ENCODE measurements around the gene GIGYF2. TPM values are rescaled to one million over a fixed set of nuclear protein-coding genes. Genes with fewer than 3 reads are reported as not detected.
A peak's percentile ranks its signal among the peaks of the same experiment; 100 is the strongest.

The GIGYF2 gene
- total and polyA plus RNA-seq, 2 of the 13 experiments (the other 11 are each of a cell fraction or from before 2014, with no cell fraction given): 44.9 to 73.5 TPM

DNA sequence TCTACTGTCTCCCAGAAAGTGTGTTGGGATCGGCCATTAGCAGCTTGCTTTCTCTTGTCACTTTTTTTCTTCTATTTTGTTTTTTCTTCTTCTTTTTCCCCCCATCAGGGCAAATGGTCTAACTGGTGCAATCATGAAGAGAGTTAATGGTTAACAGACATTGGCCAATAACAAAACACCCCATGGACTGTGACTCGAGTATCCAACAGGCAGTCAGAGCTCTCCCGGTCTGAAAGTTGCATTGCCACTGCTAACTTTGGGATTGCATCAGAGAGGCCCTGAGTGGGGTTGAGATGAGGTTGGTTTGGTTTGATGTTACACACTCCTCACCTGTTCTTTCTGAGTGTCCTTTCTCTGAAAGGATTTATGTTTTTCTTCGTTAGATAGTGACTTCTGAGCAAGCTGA is 160.0 kb downstream of the GIGYF2 start (continued):
- TF ChIP-seq, protein P1, sequence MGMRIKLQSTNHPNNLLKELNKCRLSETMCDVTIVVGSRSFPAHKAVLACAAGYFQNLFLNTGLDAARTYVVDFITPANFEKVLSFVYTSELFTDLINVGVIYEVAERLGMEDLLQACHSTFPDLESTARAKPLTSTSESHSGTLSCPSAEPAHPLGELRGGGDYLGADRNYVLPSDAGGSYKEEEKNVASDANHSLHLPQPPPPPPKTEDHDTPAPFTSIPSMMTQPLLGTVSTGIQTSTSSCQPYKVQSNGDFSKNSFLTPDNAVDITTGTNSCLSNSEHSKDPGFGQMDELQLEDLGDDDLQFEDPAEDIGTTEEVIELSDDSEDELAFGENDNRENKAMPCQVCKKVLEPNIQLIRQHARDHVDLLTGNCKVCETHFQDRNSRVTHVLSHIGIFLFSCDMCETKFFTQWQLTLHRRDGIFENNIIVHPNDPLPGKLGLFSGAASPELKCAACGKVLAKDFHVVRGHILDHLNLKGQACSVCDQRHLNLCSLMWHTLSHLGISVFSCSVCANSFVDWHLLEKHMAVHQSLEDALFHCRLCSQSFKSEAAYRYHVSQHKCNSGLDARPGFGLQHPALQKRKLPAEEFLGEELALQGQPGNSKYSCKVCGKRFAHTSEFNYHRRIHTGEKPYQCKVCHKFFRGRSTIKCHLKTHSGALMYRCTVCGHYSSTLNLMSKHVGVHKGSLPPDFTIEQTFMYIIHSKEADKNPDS (CRISPR knock-in tag; IDR thresholded peaks at IDR 0.05): peak; percentile 60; the same call in 1 of the 2 replicates
- TF ChIP-seq PHF21A (CRISPR knock-in tag; IDR thresholded peaks at IDR 0.05) (peak; percentile 81), ZNF530 (CRISPR knock-in tag; IDR thresholded peaks at IDR 0.05; ENCODE audit: low read depth) (no peak), ZNF720 (CRISPR knock-in tag; IDR thresholded peaks at IDR 0.05) (no peak), MTA1 (CRISPR knock-in tag; IDR thresholded peaks at IDR 0.05; ENCODE audit: borderline replicate concordance) (no peak), MED8 (CRISPR knock-in tag; IDR thresholded peaks at IDR 0.05; ENCODE audit: insufficient replicate concordance) (no peak), ZNF260 (CRISPR knock-in tag; IDR thresholded peaks at IDR 0.05; ENCODE audit: borderline replicate concordance, low read depth) (no peak), KLF16 (CRISPR knock-in tag; IDR thresholded peaks at IDR 0.05) (peak in 1 of 2 experiments; percentile 96; a peak in 2 of 4 replicates), ZMYM4 (CRISPR knock-in tag; IDR thresholded peaks at IDR 0.05) (peak; percentile 95), TMF1 (CRISPR knock-in tag; IDR thresholded peaks at IDR 0.05; ENCODE audit: low read depth) (no peak), ZSCAN30 (CRISPR knock-in tag; IDR thresholded peaks at IDR 0.05) (no peak), HCFC1 (IDR thresholded peaks at IDR 0.05; ENCODE audit: low read depth, low read length) (no peak)
- TF ChIP-seq, protein P2, sequence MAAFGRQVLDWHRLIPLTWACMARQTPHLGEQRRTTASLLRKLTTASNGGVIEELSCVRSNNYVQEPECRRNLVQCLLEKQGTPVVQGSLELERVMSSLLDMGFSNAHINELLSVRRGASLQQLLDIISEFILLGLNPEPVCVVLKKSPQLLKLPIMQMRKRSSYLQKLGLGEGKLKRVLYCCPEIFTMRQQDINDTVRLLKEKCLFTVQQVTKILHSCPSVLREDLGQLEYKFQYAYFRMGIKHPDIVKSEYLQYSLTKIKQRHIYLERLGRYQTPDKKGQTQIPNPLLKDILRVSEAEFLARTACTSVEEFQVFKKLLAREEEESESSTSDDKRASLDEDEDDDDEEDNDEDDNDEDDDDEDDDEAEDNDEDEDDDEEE (CRISPR knock-in tag; IDR thresholded peaks at IDR 0.05): no peak
- TF ChIP-seq, protein P3, sequence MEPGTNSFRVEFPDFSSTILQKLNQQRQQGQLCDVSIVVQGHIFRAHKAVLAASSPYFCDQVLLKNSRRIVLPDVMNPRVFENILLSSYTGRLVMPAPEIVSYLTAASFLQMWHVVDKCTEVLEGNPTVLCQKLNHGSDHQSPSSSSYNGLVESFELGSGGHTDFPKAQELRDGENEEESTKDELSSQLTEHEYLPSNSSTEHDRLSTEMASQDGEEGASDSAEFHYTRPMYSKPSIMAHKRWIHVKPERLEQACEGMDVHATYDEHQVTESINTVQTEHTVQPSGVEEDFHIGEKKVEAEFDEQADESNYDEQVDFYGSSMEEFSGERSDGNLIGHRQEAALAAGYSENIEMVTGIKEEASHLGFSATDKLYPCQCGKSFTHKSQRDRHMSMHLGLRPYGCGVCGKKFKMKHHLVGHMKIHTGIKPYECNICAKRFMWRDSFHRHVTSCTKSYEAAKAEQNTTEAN (CRISPR knock-in tag; conservative IDR thresholded peaks at IDR 0.05): peak; percentile 53; the same call in 1 of the 2 replicates
- TF ChIP-seq, protein P4, sequence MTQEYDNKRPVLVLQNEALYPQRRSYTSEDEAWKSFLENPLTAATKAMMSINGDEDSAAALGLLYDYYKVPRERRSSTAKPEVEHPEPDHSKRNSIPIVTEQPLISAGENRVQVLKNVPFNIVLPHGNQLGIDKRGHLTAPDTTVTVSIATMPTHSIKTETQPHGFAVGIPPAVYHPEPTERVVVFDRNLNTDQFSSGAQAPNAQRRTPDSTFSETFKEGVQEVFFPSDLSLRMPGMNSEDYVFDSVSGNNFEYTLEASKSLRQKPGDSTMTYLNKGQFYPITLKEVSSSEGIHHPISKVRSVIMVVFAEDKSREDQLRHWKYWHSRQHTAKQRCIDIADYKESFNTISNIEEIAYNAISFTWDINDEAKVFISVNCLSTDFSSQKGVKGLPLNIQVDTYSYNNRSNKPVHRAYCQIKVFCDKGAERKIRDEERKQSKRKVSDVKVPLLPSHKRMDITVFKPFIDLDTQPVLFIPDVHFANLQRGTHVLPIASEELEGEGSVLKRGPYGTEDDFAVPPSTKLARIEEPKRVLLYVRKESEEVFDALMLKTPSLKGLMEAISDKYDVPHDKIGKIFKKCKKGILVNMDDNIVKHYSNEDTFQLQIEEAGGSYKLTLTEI (CRISPR knock-in tag; conservative IDR thresholded peaks at IDR 0.05): no peak
- TF ChIP-seq, protein P5, sequence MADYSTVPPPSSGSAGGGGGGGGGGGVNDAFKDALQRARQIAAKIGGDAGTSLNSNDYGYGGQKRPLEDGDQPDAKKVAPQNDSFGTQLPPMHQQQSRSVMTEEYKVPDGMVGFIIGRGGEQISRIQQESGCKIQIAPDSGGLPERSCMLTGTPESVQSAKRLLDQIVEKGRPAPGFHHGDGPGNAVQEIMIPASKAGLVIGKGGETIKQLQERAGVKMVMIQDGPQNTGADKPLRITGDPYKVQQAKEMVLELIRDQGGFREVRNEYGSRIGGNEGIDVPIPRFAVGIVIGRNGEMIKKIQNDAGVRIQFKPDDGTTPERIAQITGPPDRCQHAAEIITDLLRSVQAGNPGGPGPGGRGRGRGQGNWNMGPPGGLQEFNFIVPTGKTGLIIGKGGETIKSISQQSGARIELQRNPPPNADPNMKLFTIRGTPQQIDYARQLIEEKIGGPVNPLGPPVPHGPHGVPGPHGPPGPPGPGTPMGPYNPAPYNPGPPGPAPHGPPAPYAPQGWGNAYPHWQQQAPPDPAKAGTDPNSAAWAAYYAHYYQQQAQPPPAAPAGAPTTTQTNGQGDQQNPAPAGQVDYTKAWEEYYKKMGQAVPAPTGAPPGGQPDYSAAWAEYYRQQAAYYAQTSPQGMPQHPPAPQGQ (CRISPR knock-in tag; IDR thresholded peaks at IDR 0.05; ENCODE audit: borderline replicate concordance): no peak
- TF ChIP-seq, protein P6, sequence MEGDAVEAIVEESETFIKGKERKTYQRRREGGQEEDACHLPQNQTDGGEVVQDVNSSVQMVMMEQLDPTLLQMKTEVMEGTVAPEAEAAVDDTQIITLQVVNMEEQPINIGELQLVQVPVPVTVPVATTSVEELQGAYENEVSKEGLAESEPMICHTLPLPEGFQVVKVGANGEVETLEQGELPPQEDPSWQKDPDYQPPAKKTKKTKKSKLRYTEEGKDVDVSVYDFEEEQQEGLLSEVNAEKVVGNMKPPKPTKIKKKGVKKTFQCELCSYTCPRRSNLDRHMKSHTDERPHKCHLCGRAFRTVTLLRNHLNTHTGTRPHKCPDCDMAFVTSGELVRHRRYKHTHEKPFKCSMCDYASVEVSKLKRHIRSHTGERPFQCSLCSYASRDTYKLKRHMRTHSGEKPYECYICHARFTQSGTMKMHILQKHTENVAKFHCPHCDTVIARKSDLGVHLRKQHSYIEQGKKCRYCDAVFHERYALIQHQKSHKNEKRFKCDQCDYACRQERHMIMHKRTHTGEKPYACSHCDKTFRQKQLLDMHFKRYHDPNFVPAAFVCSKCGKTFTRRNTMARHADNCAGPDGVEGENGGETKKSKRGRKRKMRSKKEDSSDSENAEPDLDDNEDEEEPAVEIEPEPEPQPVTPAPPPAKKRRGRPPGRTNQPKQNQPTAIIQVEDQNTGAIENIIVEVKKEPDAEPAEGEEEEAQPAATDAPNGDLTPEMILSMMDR (CRISPR knock-in tag; IDR thresholded peaks at IDR 0.05): 0 out of 2 replicates have a peak, but pooled peaks have one; percentile 22
- TF ChIP-seq, protein P7, sequence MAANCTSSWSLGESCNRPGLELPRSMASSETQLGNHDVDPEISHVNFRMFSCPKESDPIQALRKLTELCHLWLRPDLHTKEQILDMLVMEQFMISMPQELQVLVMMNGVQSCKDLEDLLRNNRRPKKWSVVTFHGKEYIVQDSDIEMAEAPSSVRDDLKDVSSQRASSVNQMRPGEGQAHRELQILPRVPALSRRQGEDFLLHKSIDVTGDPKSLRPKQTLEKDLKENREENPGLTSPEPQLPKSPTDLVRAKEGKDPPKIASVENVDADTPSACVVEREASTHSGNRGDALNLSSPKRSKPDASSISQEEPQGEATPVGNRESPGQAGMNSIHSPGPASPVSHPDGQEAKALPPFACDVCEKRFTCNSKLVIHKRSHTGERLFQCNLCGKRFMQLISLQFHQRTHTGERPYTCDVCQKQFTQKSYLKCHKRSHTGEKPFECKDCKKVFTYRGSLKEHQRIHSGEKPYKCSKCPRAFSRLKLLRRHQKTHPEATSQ (CRISPR knock-in tag; IDR thresholded peaks at IDR 0.05; ENCODE audit: borderline replicate concordance): peak; percentile 67; the same call in 1 of the 2 replicates
